ENCODE measurements around the gene XPO6. TPM values are rescaled to one million over a fixed set of nuclear protein-coding genes. Genes with fewer than 3 reads are reported as not detected.

XPO6 gene
- total RNA-seq, 1 donor = 102 TPM

DNA sequence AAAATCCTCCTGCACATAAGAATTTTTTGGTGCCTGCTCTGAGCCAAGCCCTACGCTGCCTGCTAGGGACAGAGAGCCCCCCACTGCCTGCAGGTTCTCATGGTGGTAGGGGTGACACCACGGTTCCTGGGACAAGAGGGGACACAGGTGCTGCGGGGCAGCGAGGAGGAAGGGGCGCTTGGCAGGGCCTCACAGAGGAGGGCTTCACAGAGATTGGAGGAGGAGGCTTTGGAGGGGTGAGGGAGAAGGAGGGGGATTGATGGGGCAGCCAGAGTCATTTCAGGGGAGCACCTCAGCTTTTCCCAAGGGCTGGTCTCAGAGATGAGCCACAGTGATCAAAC, 118.4 kb downstream of the XPO6 start:
- no peak overlapping the region for H3K27ac ChIP-seq (ENCODE audit: low read depth, low read length)
- no peak for DNase-seq (ENCODE audit: insufficient read length, low spot score, missing footprints)
- H3K4me2 ChIP-seq (ENCODE audit: insufficient read depth, low read length) = no peak overlapping the region
- no peak overlapping the region for H2AFZ ChIP-seq (ENCODE audit: low read length)
- no peaks in the 10 kb centered on the region for H3K9me3 ChIP-seq (ENCODE audit: low read depth, low read length)
- peaks cover 16% of the 10 kb centered on the region for H3K36me3 ChIP-seq (ENCODE audit: insufficient read depth, low read length)
- peaks cover 3% of the 10 kb centered on the region for H3K79me2 ChIP-seq (ENCODE audit: insufficient read depth, low read length)
- no peak overlapping the region for H3K4me3 ChIP-seq (ENCODE audit: insufficient read depth, low read length)
- H3K4me1 ChIP-seq (ENCODE audit: insufficient read depth, low read length) = peaks cover 6% of the 10 kb centered on the region
- H4K20me1 ChIP-seq (ENCODE audit: insufficient read depth, low read length) = peaks cover 20% of the 10 kb centered on the region
- H3K27me3 ChIP-seq (ENCODE audit: insufficient read depth, low read length) = no peaks in the 10 kb centered on the region
- TF ChIP-seq, protein P1, sequence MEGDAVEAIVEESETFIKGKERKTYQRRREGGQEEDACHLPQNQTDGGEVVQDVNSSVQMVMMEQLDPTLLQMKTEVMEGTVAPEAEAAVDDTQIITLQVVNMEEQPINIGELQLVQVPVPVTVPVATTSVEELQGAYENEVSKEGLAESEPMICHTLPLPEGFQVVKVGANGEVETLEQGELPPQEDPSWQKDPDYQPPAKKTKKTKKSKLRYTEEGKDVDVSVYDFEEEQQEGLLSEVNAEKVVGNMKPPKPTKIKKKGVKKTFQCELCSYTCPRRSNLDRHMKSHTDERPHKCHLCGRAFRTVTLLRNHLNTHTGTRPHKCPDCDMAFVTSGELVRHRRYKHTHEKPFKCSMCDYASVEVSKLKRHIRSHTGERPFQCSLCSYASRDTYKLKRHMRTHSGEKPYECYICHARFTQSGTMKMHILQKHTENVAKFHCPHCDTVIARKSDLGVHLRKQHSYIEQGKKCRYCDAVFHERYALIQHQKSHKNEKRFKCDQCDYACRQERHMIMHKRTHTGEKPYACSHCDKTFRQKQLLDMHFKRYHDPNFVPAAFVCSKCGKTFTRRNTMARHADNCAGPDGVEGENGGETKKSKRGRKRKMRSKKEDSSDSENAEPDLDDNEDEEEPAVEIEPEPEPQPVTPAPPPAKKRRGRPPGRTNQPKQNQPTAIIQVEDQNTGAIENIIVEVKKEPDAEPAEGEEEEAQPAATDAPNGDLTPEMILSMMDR (IDR thresholded peaks at IDR 0.05; ENCODE audit: extremely low read depth, low read depth, low read length) = no peak

- no peaks in the 10 kb centered on the region for H3K9me3 ChIP-seq (ENCODE audit: low read depth, low read length)
- no peak overlapping the region for H3K27ac ChIP-seq (ENCODE audit: low read depth, low read length)
- H2AFZ ChIP-seq (ENCODE audit: low read length) = no peak overlapping the region
- TF ChIP-seq, protein P1 (IDR thresholded peaks at IDR 0.05; ENCODE audit: extremely low read depth, low read depth, low read length) = no peak
- no peak overlapping the region for H3K4me3 ChIP-seq (ENCODE audit: insufficient read depth, low read length)
- peaks cover 19% of the 10 kb centered on the region for H4K20me1 ChIP-seq (ENCODE audit: insufficient read depth, low read length)
- no peak overlapping the region for H3K4me2 ChIP-seq (ENCODE audit: insufficient read depth, low read length)
- no peaks in the 10 kb centered on the region for H3K27me3 ChIP-seq (ENCODE audit: insufficient read depth, low read length)
- peaks cover 6% of the 10 kb centered on the region for H3K4me1 ChIP-seq (ENCODE audit: insufficient read depth, low read length)
- H3K36me3 ChIP-seq (ENCODE audit: insufficient read depth, low read length) = peaks cover 13% of the 10 kb centered on the region
- H3K79me2 ChIP-seq (ENCODE audit: insufficient read depth, low read length) = peaks cover 2% of the 10 kb centered on the region
- no peak for DNase-seq (ENCODE audit: insufficient read length, low spot score, missing footprints)
Measured at GRCh38 chr16:28092721-28093384, 118.9 kb downstream of the XPO6 start.

DNA sequence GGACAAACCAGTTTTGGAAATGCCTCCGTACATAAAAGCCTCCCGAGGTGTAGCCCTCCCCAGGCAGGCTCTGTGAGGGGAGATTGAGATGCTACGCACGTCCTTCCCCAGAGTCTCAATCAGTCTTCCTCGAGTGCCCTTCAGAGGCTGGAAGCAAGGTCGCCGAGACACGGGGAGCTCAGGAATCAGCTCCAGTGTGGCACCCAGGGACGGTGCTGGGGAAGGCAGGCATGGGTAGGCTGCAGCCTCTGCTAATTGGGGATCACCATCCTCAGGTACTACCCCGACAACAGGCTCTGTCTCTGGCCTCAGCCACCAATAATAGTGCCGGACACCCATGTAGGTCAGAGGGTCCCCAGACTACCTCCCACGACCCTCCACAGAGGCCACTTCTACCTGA, 120.1 kb downstream of the XPO6 start:
- no peak overlapping the region for H3K4me3 ChIP-seq (ENCODE audit: insufficient read depth, low read length)
- H3K9me3 ChIP-seq (ENCODE audit: low read depth, low read length) = no peaks in the 10 kb centered on the region
- H2AFZ ChIP-seq (ENCODE audit: low read length) = no peak overlapping the region
- H3K27me3 ChIP-seq (ENCODE audit: insufficient read depth, low read length) = no peaks in the 10 kb centered on the region
- DNase-seq (ENCODE audit: insufficient read length, low spot score, missing footprints) = no peak
- H3K27ac ChIP-seq (ENCODE audit: low read depth, low read length) = peak overlapping the region; percentile 45
- H3K36me3 ChIP-seq (ENCODE audit: insufficient read depth, low read length) = peaks cover 5% of the 10 kb centered on the region
- H3K4me2 ChIP-seq (ENCODE audit: insufficient read depth, low read length) = no peak overlapping the region
- H3K4me1 ChIP-seq (ENCODE audit: insufficient read depth, low read length) = peaks cover 6% of the 10 kb centered on the region
- H3K79me2 ChIP-seq (ENCODE audit: insufficient read depth, low read length) = no peaks in the 10 kb centered on the region
- H4K20me1 ChIP-seq (ENCODE audit: insufficient read depth, low read length) = peaks cover 19% of the 10 kb centered on the region
- TF ChIP-seq, protein P1 (IDR thresholded peaks at IDR 0.05; ENCODE audit: extremely low read depth, low read depth, low read length) = no peak

- H3K4me2 ChIP-seq (ENCODE audit: insufficient read depth, low read length) = no peak overlapping the region
- DNase-seq (ENCODE audit: insufficient read length, low spot score, missing footprints) = peak; percentile 92
- H3K27ac ChIP-seq (ENCODE audit: low read depth, low read length) = no peak overlapping the region
Measured at GRCh38 chr16:28090646-28091377, 121.0 kb downstream of the XPO6 start.

More at GRCh38 chr16:28090646-28091377, 121.0 kb downstream of the XPO6 start:
- TF ChIP-seq, protein P1 (IDR thresholded peaks at IDR 0.05; ENCODE audit: extremely low read depth, low read depth, low read length) = peak; percentile 26
- H3K36me3 ChIP-seq (ENCODE audit: insufficient read depth, low read length) = peaks cover under 1% of the 10 kb centered on the region
- no peaks in the 10 kb centered on the region for H3K79me2 ChIP-seq (ENCODE audit: insufficient read depth, low read length)
- H3K4me3 ChIP-seq (ENCODE audit: insufficient read depth, low read length) = no peak overlapping the region
- H3K9me3 ChIP-seq (ENCODE audit: low read depth, low read length) = no peaks in the 10 kb centered on the region
- H4K20me1 ChIP-seq (ENCODE audit: insufficient read depth, low read length) = peaks cover 19% of the 10 kb centered on the region
- no peaks in the 10 kb centered on the region for H3K27me3 ChIP-seq (ENCODE audit: insufficient read depth, low read length)
- H2AFZ ChIP-seq (ENCODE audit: low read length) = no peak overlapping the region
- peaks cover 6% of the 10 kb centered on the region for H3K4me1 ChIP-seq (ENCODE audit: insufficient read depth, low read length)

All from osteoblast (primary cell).